SK-N-SH treated with all-trans-retinoic acid at 6 μM for 48 hours (cell line): Measurements from ENCODE around the gene IGF1.

ENCODE experiments used
- ATAC-seq: fragments of 200-7000 bp; cut with Tn5 transposase; 3 replicates; pipeline ENCODE4 v1.9.1; 2020; ENCODE audit warnings: mild to moderate bottlenecking, moderate library complexity
- ARNTL ChIP-seq: fragments of 450-650 bp; formaldehyde crosslinking; IDR thresholded peaks from 2 replicates; pipeline ENCODE4 v1.5.0; 2020; ENCODE audit warnings: low read depth, mild to moderate bottlenecking, moderate library complexity, borderline replicate concordance
- BACH2 ChIP-seq: fragments of 250-450 bp; sonication (Bioruptor Pico); IDR thresholded peaks from 2 replicates; pipeline ENCODE4 v1.9.0; 2021; ENCODE audit warnings: mild to moderate bottlenecking, borderline replicate concordance
- CREB5 ChIP-seq: fragments of 250-450 bp; sonication (Bioruptor Pico); IDR thresholded peaks from 2 replicates; pipeline ENCODE4 v1.5.1; 2020; ENCODE audit warnings: low read depth, mild to moderate bottlenecking, moderate library complexity
- CSDC2 ChIP-seq: fragments of 250-450 bp; sonication (Bioruptor Pico); IDR thresholded peaks from 2 replicates; pipeline ENCODE4 v1.5.0; 2020; ENCODE audit warnings: mild to moderate bottlenecking, moderate library complexity
- ESRRG ChIP-seq: fragments of 250-450 bp; sonication (Bioruptor Pico); IDR thresholded peaks from 2 replicates; pipeline ENCODE4 v1.6.1; 2021; ENCODE audit warnings: mild to moderate bottlenecking
- GLIS3 ChIP-seq: fragments of 250-450 bp; sonication (Bioruptor Pico); IDR thresholded peaks from 2 replicates; pipeline ENCODE4 v1.5.0; 2020; ENCODE audit warnings: mild to moderate bottlenecking, moderate library complexity
- ISL1 ChIP-seq: fragments of 250-450 bp; sonication (Bioruptor Pico); IDR thresholded peaks from 2 replicates; pipeline ENCODE4 v2.1.2; 2022; ENCODE audit warnings: mild to moderate bottlenecking, moderate library complexity
- OSR1 ChIP-seq: fragments of 250-450 bp; sonication (Bioruptor Pico); IDR thresholded peaks from 2 replicates; pipeline ENCODE4 v1.8.0; 2022; ENCODE audit warnings: moderate library complexity, mild to moderate bottlenecking, inconsistent platforms
- PATZ1 ChIP-seq: fragments of 250-450 bp; sonication (Bioruptor Pico); IDR thresholded peaks from 2 replicates; pipeline ENCODE4 v1.8.0; 2020; ENCODE audit warnings: mild to moderate bottlenecking, moderate library complexity, borderline replicate concordance
- POU6F1 ChIP-seq: fragments of 250-450 bp; sonication (Bioruptor Pico); IDR thresholded peaks from 2 replicates; pipeline ENCODE4 v1.8.0; 2021; ENCODE audit warnings: low read depth, mild to moderate bottlenecking, moderate library complexity, borderline replicate concordance
- PPARA ChIP-seq: fragments of 250-450 bp; sonication (Bioruptor Pico); IDR thresholded peaks from 2 replicates; pipeline ENCODE4 v1.5.0; 2020; ENCODE audit warnings: mild to moderate bottlenecking, borderline replicate concordance
- RARB ChIP-seq: fragments of 250-450 bp; sonication (Bioruptor Pico); IDR thresholded peaks from 2 replicates; pipeline ENCODE4 v1.8.0; 2021; ENCODE audit warnings: mild to moderate bottlenecking, moderate library complexity
- SNAI2 ChIP-seq: fragments of 250-450 bp; sonication (Bioruptor Pico); IDR thresholded peaks from 2 replicates; pipeline ENCODE4 v1.5.0; 2020; ENCODE audit warnings: mild to moderate bottlenecking, moderate library complexity
- TCF4 ChIP-seq: fragments of 250-450 bp; sonication (Bioruptor Pico); IDR thresholded peaks from 2 replicates; pipeline ENCODE4 v1.8.0; 2021; ENCODE audit warnings: mild to moderate bottlenecking, moderate library complexity, borderline replicate concordance
- TOX ChIP-seq: fragments of 250-450 bp; sonication (Bioruptor Pico); IDR thresholded peaks from 2 replicates; pipeline ENCODE4 v1.8.0; 2021; ENCODE audit warnings: mild to moderate bottlenecking, moderate library complexity, borderline replicate concordance
- TSHZ2 ChIP-seq: fragments of 250-450 bp; sonication (Bioruptor Pico); IDR thresholded peaks from 2 replicates; pipeline ENCODE4 v1.5.0; 2020; ENCODE audit warnings: mild to moderate bottlenecking, moderate library complexity
- ZC3H10 ChIP-seq: fragments of 250-450 bp; sonication (Bioruptor Pico); IDR thresholded peaks from 2 replicates; pipeline ENCODE4 v1.5.1; 2021; ENCODE audit warnings: mild to moderate bottlenecking, moderate library complexity
- ZFP3 ChIP-seq: fragments of 250-450 bp; sonication (Bioruptor Pico); IDR thresholded peaks from 2 replicates; pipeline ENCODE4 v1.5.0; 2020; ENCODE audit warnings: mild to moderate bottlenecking, moderate library complexity
- ZFP30 ChIP-seq: fragments of 450-650 bp; formaldehyde crosslinking; IDR thresholded peaks from 2 replicates; pipeline ENCODE4 v1.5.0; 2022; ENCODE audit warnings: mild to moderate bottlenecking, moderate library complexity
- ZNF565 ChIP-seq: fragments of 450-650 bp; formaldehyde crosslinking; conservative IDR thresholded peaks from 2 replicates; pipeline ENCODE4 v1.5.0; 2020; ENCODE audit warnings: low read depth, mild to moderate bottlenecking, moderate library complexity
- ZNF70 ChIP-seq: fragments of 450-650 bp; formaldehyde crosslinking; IDR thresholded peaks from 2 replicates; pipeline ENCODE4 v1.5.0; 2020; ENCODE audit warnings: mild to moderate bottlenecking, moderate library complexity
- ZNF8 ChIP-seq: fragments of 450-650 bp; formaldehyde crosslinking; IDR thresholded peaks from 2 replicates; pipeline ENCODE4 v1.5.0; 2020; ENCODE audit warnings: mild to moderate bottlenecking, moderate library complexity

Gene IGF1

GRCh38 chr12:102371165-102371564, 109.2 kb downstream of the IGF1 start:
- TF ChIP-seq ZNF70 (CRISPR knock-in tag) (no peak), RARB (no peak), ISL1 (CRISPR knock-in tag) (no peak), ESRRG (no peak)
- TF ChIP-seq, all 23 proteins: peak for 0
- ATAC-seq, result no peak

GRCh38 chr12:102369876-102370275, 110.5 kb downstream of the IGF1 start:
- TF ChIP-seq TOX, result no peak
- no peak for TF ChIP-seq CREB5 (CRISPR knock-in tag)
- TF ChIP-seq ZNF70 (CRISPR knock-in tag), result no peak
- no peak for TF ChIP-seq ESRRG
- no peak for TF ChIP-seq RARB
- TF ChIP-seq CSDC2, result no peak
- TF ChIP-seq, all 23 proteins: peak for 0
- no peak for ATAC-seq

GRCh38 chr12:102365365-102365764, 115.0 kb downstream of the IGF1 start:
- no peak for TF ChIP-seq ZC3H10 (CRISPR knock-in tag)
- TF ChIP-seq TCF4 (CRISPR knock-in tag), result no peak
- TF ChIP-seq POU6F1, result no peak
- no peak for TF ChIP-seq CSDC2
- TF ChIP-seq PPARA (CRISPR knock-in tag), result no peak
- no peak for TF ChIP-seq CREB5 (CRISPR knock-in tag)
- no peak for TF ChIP-seq RARB
- no peak for TF ChIP-seq BACH2 (CRISPR knock-in tag)
- no peak for TF ChIP-seq ZNF70 (CRISPR knock-in tag)
- TF ChIP-seq GLIS3 (CRISPR knock-in tag), result no peak
- TF ChIP-seq SNAI2 (CRISPR knock-in tag), result no peak
- TF ChIP-seq ARNTL (CRISPR knock-in tag), result no peak
- no peak for TF ChIP-seq ZFP30 (CRISPR knock-in tag)
- TF ChIP-seq TOX, result no peak
- no peak for TF ChIP-seq ESRRG
- TF ChIP-seq PATZ1 (CRISPR knock-in tag), result no peak
- no peak for TF ChIP-seq ZNF565
- no peak for TF ChIP-seq ZFP3 (CRISPR knock-in tag)
- TF ChIP-seq OSR1 (CRISPR knock-in tag), result no peak
- no peak for TF ChIP-seq ZNF8
- no peak for ATAC-seq

- no peak for TF ChIP-seq ZNF70 (CRISPR knock-in tag)
- no peak for TF ChIP-seq OSR1 (CRISPR knock-in tag)
- no peak for TF ChIP-seq POU6F1
- TF ChIP-seq TSHZ2 (CRISPR knock-in tag), result no peak
- no peak for TF ChIP-seq ZFP3 (CRISPR knock-in tag)
- TF ChIP-seq BACH2 (CRISPR knock-in tag), result no peak
- TF ChIP-seq TCF4 (CRISPR knock-in tag), result no peak
- TF ChIP-seq ZNF565, result no peak
- no peak for TF ChIP-seq SNAI2 (CRISPR knock-in tag)
- no peak for TF ChIP-seq RARB
Observed at GRCh38 chr12:102364709-102365108, 115.7 kb downstream of the IGF1 start.

More at GRCh38 chr12:102364709-102365108, 115.7 kb downstream of the IGF1 start:
- no peak for ATAC-seq
